ENCODE measurements around the gene ZNF614. TPM values are rescaled to one million over a fixed set of nuclear protein-coding genes. Genes with fewer than 3 reads are reported as not detected.

The ZNF614 gene
- total and polyA plus RNA-seq, 9 of the 15 experiments (the other 6 are each of a cell fraction or from before 2014, with no cell fraction given), result 4.9 to 16.3 (median 11.4) TPM

DNA sequence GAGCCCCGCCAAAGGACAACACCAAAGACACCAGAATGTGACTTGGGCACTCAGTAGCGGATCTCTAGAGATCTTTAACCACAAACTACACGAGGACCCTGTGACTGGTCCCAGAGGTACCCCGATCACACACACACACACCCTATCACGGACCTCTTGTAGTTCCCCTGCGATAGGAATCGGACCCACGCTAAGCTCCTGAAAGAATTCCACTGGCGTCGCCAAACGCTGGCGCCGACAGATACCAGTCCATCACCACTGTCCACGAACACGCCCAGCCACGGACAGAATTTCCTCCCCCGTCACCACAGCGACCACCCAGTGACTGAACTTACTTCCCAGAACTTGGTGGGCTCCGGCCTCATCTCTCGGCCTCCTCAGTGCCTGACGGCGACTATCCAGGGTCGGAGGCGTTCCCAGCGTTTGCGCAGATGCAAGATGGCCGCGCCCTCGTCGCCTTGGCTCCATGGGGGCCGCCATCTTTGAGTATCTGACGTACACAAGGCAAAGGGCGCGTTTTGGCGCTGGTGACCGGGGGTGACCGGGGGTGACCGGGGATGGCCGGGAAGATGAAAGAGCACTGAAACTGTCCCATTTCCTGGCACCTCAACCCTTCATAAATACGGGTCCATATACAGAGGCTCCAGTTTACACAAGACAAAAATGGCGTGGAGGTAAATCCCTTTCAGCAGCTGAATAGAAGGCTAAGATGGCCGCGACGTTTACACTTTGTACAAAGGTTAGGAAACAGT is 20.2 kb downstream of the ZNF614 start, which contains the start of gene ZNF615 (continued):
- TF ChIP-seq ZNF277 (CRISPR knock-in tag; IDR thresholded peaks at IDR 0.05; ENCODE audit: borderline replicate concordance) (no peak), PHB (CRISPR knock-in tag; IDR thresholded peaks at IDR 0.05) (no peak), THRAP3 (IDR thresholded peaks at IDR 0.05; ENCODE audit: borderline replicate concordance) (no peak), BACH1 (tag; IDR thresholded peaks at IDR 0.05) (peak; percentile 55; the same call in 1 of the 2 replicates), ZNF311 (CRISPR knock-in tag; IDR thresholded peaks at IDR 0.05) (no peak), ZNF75A (CRISPR knock-in tag; IDR thresholded peaks at IDR 0.05) (no peak), ZNF407 (IDR thresholded peaks at IDR 0.05; ENCODE audit: low read depth) (no peak), ZBTB1 (CRISPR knock-in tag; IDR thresholded peaks at IDR 0.05; ENCODE audit: borderline replicate concordance, low read depth) (no peak), BRD9 (IDR thresholded peaks at IDR 0.05; ENCODE audit: low read depth, partially characterized antibody) (no peak), MAFF (IDR thresholded peaks at IDR 0.05; ENCODE audit: low read length) (no peak), ZNF263 (CRISPR knock-in tag; IDR thresholded peaks at IDR 0.05; ENCODE audit: borderline replicate concordance) (no peak), ATF6 (CRISPR knock-in tag; IDR thresholded peaks at IDR 0.05) (no peak), HIVEP1 (CRISPR knock-in tag; IDR thresholded peaks at IDR 0.05) (no peak), NONO (IDR thresholded peaks at IDR 0.05; ENCODE audit: low read depth in 2 of 2, low read length in 1 of 2) (no peak), HCFC1 (IDR thresholded peaks at IDR 0.05; ENCODE audit: low read depth, low read length) (peak; percentile 90)
- TF ChIP-seq, protein P1, sequence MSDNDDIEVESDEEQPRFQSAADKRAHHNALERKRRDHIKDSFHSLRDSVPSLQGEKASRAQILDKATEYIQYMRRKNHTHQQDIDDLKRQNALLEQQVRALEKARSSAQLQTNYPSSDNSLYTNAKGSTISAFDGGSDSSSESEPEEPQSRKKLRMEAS (CRISPR knock-in tag; IDR thresholded peaks at IDR 0.05), result no peak

Data from K562 (cell line).